ENCODE data around the gene ACMSD.

ACMSD gene

GRCh38 chr2:134863446-134863845, 25.0 kb downstream of the ACMSD start:
- no peak overlapping the region for H3K27ac Mint-ChIP-seq
- no peaks in the 10 kb centered on the region for H3K36me3 Mint-ChIP-seq (ENCODE audit: low read depth)
- no peak overlapping the region for H3K4me3 Mint-ChIP-seq
- no peak for DNase-seq (ENCODE audit: low spot score)
- no peaks in the 10 kb centered on the region for H3K4me1 Mint-ChIP-seq (ENCODE audit: low read depth)
- no peaks in the 10 kb centered on the region for H3K9me3 Mint-ChIP-seq
- H3K27me3 Mint-ChIP-seq (ENCODE audit: low read depth) = peaks cover 2% of the 10 kb centered on the region

GRCh38 chr2:134865067-134865787, 26.8 kb downstream of the ACMSD start:
- no peak for DNase-seq (ENCODE audit: low spot score)
- H3K4me1 Mint-ChIP-seq (ENCODE audit: low read depth) = no peaks in the 10 kb centered on the region

GRCh38 chr2:134866498-134867099, 28.2 kb downstream of the ACMSD start:
- no peaks in the 10 kb centered on the region for H3K36me3 Mint-ChIP-seq (ENCODE audit: low read depth)
- H3K4me3 Mint-ChIP-seq = no peak overlapping the region
- no peaks in the 10 kb centered on the region for H3K4me1 Mint-ChIP-seq (ENCODE audit: low read depth)
- no peak overlapping the region for H3K27ac Mint-ChIP-seq
- no peaks in the 10 kb centered on the region for H3K9me3 Mint-ChIP-seq
- DNase-seq (ENCODE audit: low spot score) = no peak
- H3K27me3 Mint-ChIP-seq (ENCODE audit: low read depth) = no peaks in the 10 kb centered on the region

More at GRCh38 chr2:134865067-134865787, 26.8 kb downstream of the ACMSD start:
- no peak overlapping the region for H3K27ac Mint-ChIP-seq
- no peaks in the 10 kb centered on the region for H3K9me3 Mint-ChIP-seq
- no peaks in the 10 kb centered on the region for H3K36me3 Mint-ChIP-seq (ENCODE audit: low read depth)
- no peak overlapping the region for H3K4me3 Mint-ChIP-seq
- peaks cover 1% of the 10 kb centered on the region for H3K27me3 Mint-ChIP-seq (ENCODE audit: low read depth)

- H3K27ac Mint-ChIP-seq = no peak overlapping the region
- no peaks in the 10 kb centered on the region for H3K9me3 Mint-ChIP-seq
- no peaks in the 10 kb centered on the region for H3K36me3 Mint-ChIP-seq (ENCODE audit: low read depth)
- DNase-seq (ENCODE audit: low spot score) = no peak
- H3K4me3 Mint-ChIP-seq = no peak overlapping the region
- no peaks in the 10 kb centered on the region for H3K4me1 Mint-ChIP-seq (ENCODE audit: low read depth)
- no peaks in the 10 kb centered on the region for H3K27me3 Mint-ChIP-seq (ENCODE audit: low read depth)
Measured at GRCh38 chr2:134869946-134870736, 31.7 kb downstream of the ACMSD start.

GRCh38 chr2:134873152-134873551, 34.7 kb downstream of the ACMSD start:
- H3K27me3 Mint-ChIP-seq (ENCODE audit: low read depth) = no peaks in the 10 kb centered on the region
- H3K4me1 Mint-ChIP-seq (ENCODE audit: low read depth) = no peaks in the 10 kb centered on the region
- H3K36me3 Mint-ChIP-seq (ENCODE audit: low read depth) = no peaks in the 10 kb centered on the region
- H3K4me3 Mint-ChIP-seq = no peak overlapping the region
- no peak overlapping the region for H3K27ac Mint-ChIP-seq
- no peak for DNase-seq (ENCODE audit: low spot score)
- H3K9me3 Mint-ChIP-seq = no peaks in the 10 kb centered on the region

GRCh38 chr2:134875309-134875708, 36.9 kb downstream of the ACMSD start:
- Mint-ChIP-seq H3K4me3 (no peak overlapping the region), H3K27me3 (ENCODE audit: low read depth) (no peaks in the 10 kb centered on the region), H3K4me1 (ENCODE audit: low read depth) (no peaks in the 10 kb centered on the region), H3K27ac (no peak overlapping the region), H3K36me3 (ENCODE audit: low read depth) (no peaks in the 10 kb centered on the region), H3K9me3 (peaks cover 3% of the 10 kb centered on the region)
- no peak for DNase-seq (ENCODE audit: low spot score)

GRCh38 chr2:134882773-134883172, 44.4 kb downstream of the ACMSD start:
- no peak for DNase-seq (ENCODE audit: low spot score)
- H3K9me3 Mint-ChIP-seq = peaks cover 3% of the 10 kb centered on the region
- H3K36me3 Mint-ChIP-seq (ENCODE audit: low read depth) = no peaks in the 10 kb centered on the region
- no peak overlapping the region for H3K27ac Mint-ChIP-seq
- no peaks in the 10 kb centered on the region for H3K27me3 Mint-ChIP-seq (ENCODE audit: low read depth)
- no peaks in the 10 kb centered on the region for H3K4me1 Mint-ChIP-seq (ENCODE audit: low read depth)
- no peak overlapping the region for H3K4me3 Mint-ChIP-seq

GRCh38 chr2:134883552-134884293, 45.3 kb downstream of the ACMSD start:
- no peak for DNase-seq (ENCODE audit: low spot score)
- Mint-ChIP-seq H3K27ac (no peak overlapping the region), H3K4me1 (ENCODE audit: low read depth) (no peaks in the 10 kb centered on the region)

GRCh38 chr2:134884435-134884834, 46.0 kb downstream of the ACMSD start:
- Mint-ChIP-seq H3K4me3 (no peak overlapping the region), H3K27ac (no peak overlapping the region), H3K27me3 (ENCODE audit: low read depth) (peaks cover 6% of the 10 kb centered on the region), H3K4me1 (ENCODE audit: low read depth) (no peaks in the 10 kb centered on the region), H3K9me3 (no peaks in the 10 kb centered on the region), H3K36me3 (ENCODE audit: low read depth) (no peaks in the 10 kb centered on the region)
- DNase-seq (ENCODE audit: low spot score) = no peak

More at GRCh38 chr2:134883552-134884293, 45.3 kb downstream of the ACMSD start:
- Mint-ChIP-seq H3K27me3 (ENCODE audit: low read depth) (peaks cover 3% of the 10 kb centered on the region), H3K9me3 (no peaks in the 10 kb centered on the region), H3K4me3 (no peak overlapping the region), H3K36me3 (ENCODE audit: low read depth) (no peaks in the 10 kb centered on the region)

- no peak for DNase-seq (ENCODE audit: low spot score)
- Mint-ChIP-seq H3K27me3 (ENCODE audit: low read depth) (peaks cover 34% of the 10 kb centered on the region), H3K27ac (no peak overlapping the region), H3K4me1 (ENCODE audit: low read depth) (no peaks in the 10 kb centered on the region), H3K9me3 (no peaks in the 10 kb centered on the region), H3K4me3 (no peak overlapping the region), H3K36me3 (ENCODE audit: low read depth) (no peaks in the 10 kb centered on the region)
Measured at GRCh38 chr2:134892282-134893035, 54.0 kb downstream of the ACMSD start.

GRCh38 chr2:134897932-134898331, 59.5 kb downstream of the ACMSD start:
- H3K4me3 Mint-ChIP-seq = no peak overlapping the region
- peaks cover 30% of the 10 kb centered on the region for H3K27me3 Mint-ChIP-seq (ENCODE audit: low read depth)
- no peak overlapping the region for H3K27ac Mint-ChIP-seq
- no peaks in the 10 kb centered on the region for H3K4me1 Mint-ChIP-seq (ENCODE audit: low read depth)
- no peaks in the 10 kb centered on the region for H3K36me3 Mint-ChIP-seq (ENCODE audit: low read depth)
- H3K9me3 Mint-ChIP-seq = no peaks in the 10 kb centered on the region
- DNase-seq (ENCODE audit: low spot score) = no peak

GRCh38 chr2:134899204-134899603, 60.8 kb downstream of the ACMSD start:
- Mint-ChIP-seq H3K4me1 (ENCODE audit: low read depth) (no peaks in the 10 kb centered on the region), H3K27me3 (ENCODE audit: low read depth) (peaks cover 30% of the 10 kb centered on the region), H3K9me3 (no peaks in the 10 kb centered on the region), H3K27ac (no peak overlapping the region), H3K4me3 (no peak overlapping the region), H3K36me3 (ENCODE audit: low read depth) (no peaks in the 10 kb centered on the region)
- no peak for DNase-seq (ENCODE audit: low spot score)

GRCh38 chr2:134900151-134900550, 61.7 kb downstream of the ACMSD start:
- peaks cover 29% of the 10 kb centered on the region for H3K27me3 Mint-ChIP-seq (ENCODE audit: low read depth)
- H3K36me3 Mint-ChIP-seq (ENCODE audit: low read depth) = no peaks in the 10 kb centered on the region
- no peaks in the 10 kb centered on the region for H3K4me1 Mint-ChIP-seq (ENCODE audit: low read depth)
- H3K4me3 Mint-ChIP-seq = no peak overlapping the region
- DNase-seq (ENCODE audit: low spot score) = no peak
- H3K27ac Mint-ChIP-seq = no peak overlapping the region
- H3K9me3 Mint-ChIP-seq = no peaks in the 10 kb centered on the region
